ENCODE data around the gene MSANTD2. TPM values are rescaled to one million over a fixed set of nuclear protein-coding genes. Genes with fewer than 3 reads are reported as not detected.

The MSANTD2 gene
- total RNA-seq, 1 donor from 2014 or later: 8.5 TPM

DNA sequence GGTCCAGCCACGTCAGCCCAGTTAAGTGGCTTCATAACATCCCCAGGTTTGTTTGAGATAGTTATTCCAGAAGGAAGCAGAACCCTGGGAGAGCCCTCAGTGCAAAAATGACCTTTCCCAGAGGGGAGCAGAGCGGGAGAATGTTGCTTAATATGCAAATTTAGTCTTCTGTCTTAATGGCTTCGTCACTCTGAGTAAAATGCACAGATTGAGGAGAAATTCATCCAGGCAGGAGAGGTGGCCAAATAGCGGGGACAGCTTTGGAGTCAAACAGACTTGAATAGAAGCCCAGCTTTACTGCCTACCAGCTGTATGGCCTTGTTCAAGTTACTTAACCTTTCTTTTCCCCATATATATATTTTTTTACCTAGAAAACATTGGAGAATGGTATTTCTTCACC, 72.7 kb downstream of the MSANTD2 start:
- no peak for DNase-seq (ENCODE audit: low read depth)
- TF ChIP-seq, protein P1, sequence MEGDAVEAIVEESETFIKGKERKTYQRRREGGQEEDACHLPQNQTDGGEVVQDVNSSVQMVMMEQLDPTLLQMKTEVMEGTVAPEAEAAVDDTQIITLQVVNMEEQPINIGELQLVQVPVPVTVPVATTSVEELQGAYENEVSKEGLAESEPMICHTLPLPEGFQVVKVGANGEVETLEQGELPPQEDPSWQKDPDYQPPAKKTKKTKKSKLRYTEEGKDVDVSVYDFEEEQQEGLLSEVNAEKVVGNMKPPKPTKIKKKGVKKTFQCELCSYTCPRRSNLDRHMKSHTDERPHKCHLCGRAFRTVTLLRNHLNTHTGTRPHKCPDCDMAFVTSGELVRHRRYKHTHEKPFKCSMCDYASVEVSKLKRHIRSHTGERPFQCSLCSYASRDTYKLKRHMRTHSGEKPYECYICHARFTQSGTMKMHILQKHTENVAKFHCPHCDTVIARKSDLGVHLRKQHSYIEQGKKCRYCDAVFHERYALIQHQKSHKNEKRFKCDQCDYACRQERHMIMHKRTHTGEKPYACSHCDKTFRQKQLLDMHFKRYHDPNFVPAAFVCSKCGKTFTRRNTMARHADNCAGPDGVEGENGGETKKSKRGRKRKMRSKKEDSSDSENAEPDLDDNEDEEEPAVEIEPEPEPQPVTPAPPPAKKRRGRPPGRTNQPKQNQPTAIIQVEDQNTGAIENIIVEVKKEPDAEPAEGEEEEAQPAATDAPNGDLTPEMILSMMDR (conservative IDR thresholded peaks at IDR 0.05; ENCODE audit: low read depth, low read length): no peak

DNA sequence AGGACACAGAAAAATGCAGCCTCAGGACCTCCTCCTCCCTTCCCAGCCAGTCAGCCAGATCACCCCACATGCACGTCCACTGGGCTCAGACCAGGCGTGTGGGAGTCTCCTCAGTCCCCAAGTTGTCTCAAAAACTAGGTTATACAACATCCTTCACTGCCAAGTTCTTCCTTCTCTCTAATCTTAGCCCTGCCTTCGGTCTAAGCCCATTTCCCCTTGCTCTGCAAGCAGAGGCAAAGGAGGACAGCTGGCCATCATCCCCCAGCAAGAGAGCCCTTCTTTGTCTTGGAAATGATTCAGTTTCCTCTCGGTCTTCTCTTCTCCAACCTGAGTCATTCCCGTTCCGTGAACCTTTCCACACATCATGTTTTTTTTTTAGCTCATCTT, 74.5 kb downstream of the MSANTD2 start:
- H3K4me3 ChIP-seq (ENCODE audit: low read depth, low read length): no peak overlapping the region
- DNase-seq (ENCODE audit: low read depth): no peak

More for the DNA sequence above, 72.7 kb downstream of the MSANTD2 start:
- H3K4me3 ChIP-seq (ENCODE audit: low read depth, low read length): no peak overlapping the region

DNA sequence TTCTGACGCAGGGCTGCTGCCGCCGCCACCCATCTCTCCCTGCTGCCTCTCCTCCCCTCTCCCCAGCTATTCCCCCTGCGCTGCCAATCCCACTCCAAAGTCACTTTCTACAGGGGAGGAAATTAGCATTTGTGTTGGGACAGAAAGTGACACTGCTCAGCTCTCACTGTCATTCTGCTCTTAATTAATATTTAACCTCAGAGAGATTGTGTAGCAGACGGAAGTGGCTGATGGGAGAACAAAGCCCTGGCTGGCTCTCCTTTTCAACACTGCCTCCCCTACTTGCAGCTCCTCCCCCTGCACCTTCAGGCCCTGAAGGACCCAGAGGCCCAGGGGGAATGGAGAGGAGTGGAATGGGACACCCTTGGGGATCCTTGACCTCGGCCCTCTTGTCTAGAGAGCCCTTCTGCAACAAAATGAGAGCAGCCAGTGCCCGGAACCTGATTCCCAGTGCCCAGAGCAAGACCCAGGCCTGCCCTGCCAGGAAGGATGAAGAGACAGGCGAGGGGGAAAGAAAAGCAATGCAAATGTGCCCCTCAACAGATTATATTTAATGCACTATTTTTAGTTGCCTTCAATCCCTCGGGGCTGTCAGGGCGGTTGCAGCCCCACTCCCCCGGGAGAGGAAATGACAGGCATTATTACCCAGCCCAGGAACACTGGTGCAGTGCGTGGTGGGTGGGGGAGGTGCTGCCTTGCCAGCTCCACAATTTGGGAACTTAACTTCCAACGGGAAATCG, 75.1 kb downstream of the MSANTD2 start:
- no peak for DNase-seq (ENCODE audit: low read depth)
- no peak overlapping the region for H3K4me3 ChIP-seq (ENCODE audit: low read depth, low read length)
- TF ChIP-seq, protein P1 (conservative IDR thresholded peaks at IDR 0.05; ENCODE audit: low read depth, low read length): no peak

More for the DNA sequence above, 74.5 kb downstream of the MSANTD2 start:
- TF ChIP-seq, protein P1 (conservative IDR thresholded peaks at IDR 0.05; ENCODE audit: low read depth, low read length): no peak

DNA sequence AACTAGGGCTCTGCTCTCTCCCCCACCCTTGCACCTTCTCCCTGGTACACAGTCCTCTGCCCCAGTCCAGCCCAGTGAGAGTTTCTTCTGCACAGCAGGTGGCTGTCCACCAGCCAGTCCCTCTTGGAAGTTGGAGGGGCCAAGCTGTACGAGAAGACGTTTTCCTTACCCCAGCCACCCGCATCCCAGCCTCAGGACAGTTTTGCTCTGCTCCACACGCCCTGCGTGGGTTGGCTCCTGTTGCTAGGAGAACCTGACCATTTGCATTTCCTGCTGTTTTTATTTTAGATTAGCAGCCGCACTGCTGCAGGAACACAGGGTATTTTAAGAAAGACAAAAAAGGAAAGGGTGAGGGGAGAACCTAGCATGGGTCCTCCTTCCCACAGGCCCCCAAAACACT, 78.0 kb downstream of the MSANTD2 start:
- no peak overlapping the region for H3K4me3 ChIP-seq (ENCODE audit: low read depth, low read length)
- DNase-seq (ENCODE audit: low read depth): no peak
- TF ChIP-seq, protein P1 (conservative IDR thresholded peaks at IDR 0.05; ENCODE audit: low read depth, low read length): no peak

DNA sequence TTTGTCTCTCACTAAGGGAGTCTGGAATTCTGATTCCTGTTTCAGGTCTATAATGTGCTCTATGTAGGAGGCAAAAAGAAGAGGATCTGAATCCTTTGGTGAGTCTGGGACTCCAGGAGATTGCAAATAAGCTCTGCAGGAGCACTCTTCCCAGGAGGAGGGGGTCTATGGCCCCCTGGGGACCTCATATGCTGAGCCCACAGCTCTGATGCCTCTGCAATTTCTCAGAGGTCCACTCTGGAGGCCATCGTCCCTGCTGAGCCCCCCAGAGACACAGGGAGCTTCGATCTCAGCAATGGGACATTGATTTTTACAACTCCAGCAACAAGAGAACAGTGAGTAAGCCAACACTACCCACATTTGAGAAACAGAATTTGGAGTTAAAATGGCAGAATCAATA, 80.7 kb downstream of the MSANTD2 start:
- no peak overlapping the region for H3K4me3 ChIP-seq (ENCODE audit: low read depth, low read length)
- TF ChIP-seq, protein P1 (conservative IDR thresholded peaks at IDR 0.05; ENCODE audit: low read depth, low read length): no peak
- DNase-seq (ENCODE audit: low read depth): no peak

DNA sequence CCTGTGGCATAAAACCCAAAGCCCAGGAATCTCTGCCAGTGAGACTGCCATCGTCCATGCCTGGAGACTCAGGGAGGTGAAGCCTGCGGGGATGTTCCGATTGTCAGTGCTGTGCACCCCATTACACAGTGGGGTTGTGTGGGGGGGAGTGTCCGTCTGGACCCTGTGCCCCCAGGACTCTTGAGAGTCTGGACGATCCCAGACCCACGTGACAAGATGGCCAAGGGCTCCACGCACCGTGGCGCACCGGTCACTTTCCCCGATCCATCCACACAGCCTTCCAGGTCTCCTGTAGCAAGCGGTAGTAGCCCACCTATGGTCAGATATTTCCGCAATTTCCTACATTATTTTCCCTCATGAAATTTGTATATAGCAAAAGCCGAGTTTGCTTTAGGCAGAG, 81.4 kb downstream of the MSANTD2 start:
- TF ChIP-seq, protein P1 (conservative IDR thresholded peaks at IDR 0.05; ENCODE audit: low read depth, low read length): no peak
- no peak overlapping the region for H3K4me3 ChIP-seq (ENCODE audit: low read depth, low read length)
- DNase-seq (ENCODE audit: low read depth): no peak
